ENCODE measurements around the gene FXYD2. TPM values are rescaled to one million over a fixed set of nuclear protein-coding genes. Genes with fewer than 3 reads are reported as not detected.

The FXYD2 gene
- total and polyA plus RNA-seq, 2 donors (not counting 3 experiments of a cell fraction or from before 2014, with no cell fraction given): 0.99 to 1.8 TPM

GRCh38 chr11:117825538-117826189 lies 1.1 kb upstream of the FXYD2 start:
- Histone ChIP-seq H3K27me3 (ENCODE audit: control insufficient read depth in 2 of 2, insufficient read depth in 2 of 2, low read length in 2 of 2) (no peaks in the 10 kb centered on the region), H3K79me2 (ENCODE audit: control insufficient read depth, insufficient read depth, low read length) (no peaks in the 10 kb centered on the region), H3K4me1 (ENCODE audit: control insufficient read depth, extremely low read depth, insufficient read depth, low read length) (peaks cover 35% of the 10 kb centered on the region), H2AFZ (ENCODE audit: low read depth, low read length) (no peak overlapping the region), H3K4me2 (ENCODE audit: insufficient read depth, low read length) (no peak overlapping the region), H4K20me1 (replicated peaks; ENCODE audit: control insufficient read depth, extremely low read depth, insufficient read depth, low read length) (no peaks in the 10 kb centered on the region), H3K9ac (replicated peaks; ENCODE audit: extremely low read depth, insufficient read depth, low read length) (no peak overlapping the region), H3K4me3 (replicated peaks in 1 of 3; ENCODE audit: insufficient read depth in 1 of 3, low read depth in 1 of 3, low read length in 3 of 3) (no peak overlapping the region), H3K27ac (ENCODE audit: insufficient read depth, low read depth, low read length) (no peak overlapping the region), H3K9me1 (replicated peaks; ENCODE audit: control insufficient read depth, extremely low read depth, insufficient read depth, low read length) (no peaks in the 10 kb centered on the region), H3K36me3 (ENCODE audit: control insufficient read depth in 2 of 2, extremely low read depth in 1 of 2, insufficient read depth in 2 of 2, low read length in 2 of 2) (no peaks in the 10 kb centered on the region), H3K9me3 (replicated peaks; ENCODE audit: control insufficient read depth, insufficient read depth, low read length) (no peaks in the 10 kb centered on the region)
- TF ChIP-seq POLR2AphosphoS5 (IDR thresholded peaks at IDR 0.05; ENCODE audit: insufficient read depth, low read depth, low read length): no peak
- no peak for TF ChIP-seq MAX (IDR thresholded peaks at IDR 0.05; ENCODE audit: insufficient read depth, insufficient read length)
- TF ChIP-seq CTCF (IDR thresholded peaks at IDR 0.05; ENCODE audit: extremely low read depth in 1 of 2, insufficient read depth in 1 of 2, low read depth in 1 of 2, low read length in 2 of 2): no peak
- no peak for TF ChIP-seq JUN (IDR thresholded peaks at IDR 0.05; ENCODE audit: borderline replicate concordance, insufficient read depth, insufficient read length, low read depth)
- no peak for TF ChIP-seq FOS (IDR thresholded peaks at IDR 0.05; ENCODE audit: borderline replicate concordance, insufficient read depth, low read length)
- no peak for TF ChIP-seq POLR2A (IDR thresholded peaks at IDR 0.05; ENCODE audit: low read depth, low read length)
- TF ChIP-seq EZH2 (IDR thresholded peaks at IDR 0.05; ENCODE audit: borderline replicate concordance, low read depth, low read length, severe bottlenecking): no peak
- TF ChIP-seq GATA2 (IDR thresholded peaks at IDR 0.05; ENCODE audit: insufficient read depth, insufficient read length, low read depth, low read length): no peak
- TF ChIP-seq MYC (IDR thresholded peaks at IDR 0.05; ENCODE audit: low read depth, low read length): no peak
- DNase-seq (ENCODE audit: low read depth, low spot score): no peak
- ChIA-PET CTCF (interaction anchor here (3.1 to 12.2 kb wide), 4 partner anchors 19 to 227 kb away, joined by 8 to 520 read pairs (median 37); no protein-coding TSS in a partner anchor), POLR2A (no interaction called here)
- BruUV-seq (replicated peaks): no TSS peak
- dilution Hi-C loops (cut with MboI; ENCODE audit: extremely low pct_ligation_motif_present, low sequenced_read_pairs): no loop called here
- FAIRE-seq: no peak
- intact Hi-C loops (cut with micrococcal nuclease): no loop called here

All from endothelial cell of umbilical vein (primary cell).